Measurements from ENCODE around the gene IKZF5. TPM values are rescaled to one million over a fixed set of nuclear protein-coding genes. Genes with fewer than 3 reads are reported as not detected.

IKZF5 gene
- total RNA-seq, 2 donors from 2014 or later, result 8.5 to 14.5 TPM

GRCh38 chr10:122992031-122992585, 16.5 kb downstream of the IKZF5 start:
- Histone ChIP-seq H3K4me3 (no peak overlapping the region), H3K4me1 (ENCODE audit: control insufficient read depth in 1 of 2, low read depth in 2 of 2) (no peaks in the 10 kb centered on the region), H3K27ac (no peak overlapping the region), H3K27me3 (replicated peaks; ENCODE audit: insufficient read depth) (no peaks in the 10 kb centered on the region), H3K9me3 (no peaks in the 10 kb centered on the region), H3K36me3 (peaks cover 12% of the 10 kb centered on the region)
- DNase-seq (ENCODE audit: low spot score) (no peak), ATAC-seq (ENCODE audit: insufficient number of reproducible peaks, low FRiP score, low read depth) (no peak)
- no peak for TF ChIP-seq CTCF (IDR thresholded peaks at IDR 0.05)

GRCh38 chr10:122990278-122990677, 18.3 kb downstream of the IKZF5 start:
- ATAC-seq (ENCODE audit: insufficient number of reproducible peaks, low FRiP score, low read depth) (no peak), DNase-seq (ENCODE audit: low spot score) (no peak)
- TF ChIP-seq CTCF (IDR thresholded peaks at IDR 0.05), result no peak
- Histone ChIP-seq H3K36me3 (peaks cover 12% of the 10 kb centered on the region), H3K27ac (no peak overlapping the region), H3K27me3 (replicated peaks; ENCODE audit: insufficient read depth) (no peaks in the 10 kb centered on the region), H3K4me3 (no peak overlapping the region), H3K9me3 (no peaks in the 10 kb centered on the region), H3K4me1 (ENCODE audit: control insufficient read depth in 1 of 2, low read depth in 2 of 2) (no peaks in the 10 kb centered on the region)

GRCh38 chr10:122988501-122988900, 20.1 kb downstream of the IKZF5 start:
- H3K4me1 ChIP-seq (ENCODE audit: control insufficient read depth in 1 of 2, low read depth in 2 of 2), result no peaks in the 10 kb centered on the region
- H3K4me3 ChIP-seq, result no peak overlapping the region
- H3K9me3 ChIP-seq, result no peaks in the 10 kb centered on the region
- ATAC-seq (ENCODE audit: insufficient number of reproducible peaks, low FRiP score, low read depth) (no peak), DNase-seq (ENCODE audit: low spot score) (no peak)
- TF ChIP-seq CTCF (IDR thresholded peaks at IDR 0.05), result no peak
- no peak overlapping the region for H3K27ac ChIP-seq
- H3K27me3 ChIP-seq (replicated peaks; ENCODE audit: insufficient read depth), result no peaks in the 10 kb centered on the region
- H3K36me3 ChIP-seq, result no peaks in the 10 kb centered on the region

- Histone ChIP-seq H3K4me1 (ENCODE audit: control insufficient read depth in 1 of 2, low read depth in 2 of 2) (no peaks in the 10 kb centered on the region), H3K4me3 (no peak overlapping the region), H3K27ac (no peak overlapping the region), H3K27me3 (replicated peaks; ENCODE audit: insufficient read depth) (no peaks in the 10 kb centered on the region), H3K9me3 (no peaks in the 10 kb centered on the region), H3K36me3 (no peaks in the 10 kb centered on the region)
- DNase-seq (ENCODE audit: low spot score), result no peak
- TF ChIP-seq CTCF (IDR thresholded peaks at IDR 0.05), result no peak
- no peak for ATAC-seq (ENCODE audit: insufficient number of reproducible peaks, low FRiP score, low read depth)
These were observed 22.3 kb downstream of the IKZF5 start for GRCh38 chr10:122986335-122986734.

GRCh38 chr10:122984708-122985107, 23.9 kb downstream of the IKZF5 start:
- H3K27me3 ChIP-seq (replicated peaks; ENCODE audit: insufficient read depth), result no peaks in the 10 kb centered on the region
- TF ChIP-seq CTCF (IDR thresholded peaks at IDR 0.05), result no peak
- no peak overlapping the region for H3K27ac ChIP-seq
- DNase-seq (ENCODE audit: low spot score), result no peak
- H3K4me3 ChIP-seq, result no peak overlapping the region
- no peaks in the 10 kb centered on the region for H3K36me3 ChIP-seq
- H3K4me1 ChIP-seq (ENCODE audit: control insufficient read depth in 1 of 2, low read depth in 2 of 2), result peaks cover 2 to 4% of the 10 kb centered on the region in 2 donors
- no peak for ATAC-seq (ENCODE audit: insufficient number of reproducible peaks, low FRiP score, low read depth)
- H3K9me3 ChIP-seq, result no peaks in the 10 kb centered on the region
